ENCODE measurements around the gene CDCP1.

DNA sequence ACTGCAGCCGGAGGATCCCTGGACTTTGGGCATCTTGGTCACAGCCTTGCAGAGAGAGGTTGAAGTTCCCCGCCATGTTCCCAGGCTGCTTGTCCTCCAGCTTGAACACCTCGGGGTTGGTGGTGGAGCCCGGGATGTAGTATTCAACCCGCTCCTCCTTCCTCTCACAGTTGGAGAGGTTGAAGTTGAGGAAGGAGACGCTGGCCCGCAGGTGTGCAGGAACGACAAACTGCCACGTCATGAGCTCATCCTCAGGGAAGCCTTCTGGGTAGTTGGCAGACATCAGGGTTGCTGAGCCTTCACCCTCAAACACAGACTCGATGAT is 35.7 kb downstream of the CDCP1 start:
- TF ChIP-seq, protein P1, sequence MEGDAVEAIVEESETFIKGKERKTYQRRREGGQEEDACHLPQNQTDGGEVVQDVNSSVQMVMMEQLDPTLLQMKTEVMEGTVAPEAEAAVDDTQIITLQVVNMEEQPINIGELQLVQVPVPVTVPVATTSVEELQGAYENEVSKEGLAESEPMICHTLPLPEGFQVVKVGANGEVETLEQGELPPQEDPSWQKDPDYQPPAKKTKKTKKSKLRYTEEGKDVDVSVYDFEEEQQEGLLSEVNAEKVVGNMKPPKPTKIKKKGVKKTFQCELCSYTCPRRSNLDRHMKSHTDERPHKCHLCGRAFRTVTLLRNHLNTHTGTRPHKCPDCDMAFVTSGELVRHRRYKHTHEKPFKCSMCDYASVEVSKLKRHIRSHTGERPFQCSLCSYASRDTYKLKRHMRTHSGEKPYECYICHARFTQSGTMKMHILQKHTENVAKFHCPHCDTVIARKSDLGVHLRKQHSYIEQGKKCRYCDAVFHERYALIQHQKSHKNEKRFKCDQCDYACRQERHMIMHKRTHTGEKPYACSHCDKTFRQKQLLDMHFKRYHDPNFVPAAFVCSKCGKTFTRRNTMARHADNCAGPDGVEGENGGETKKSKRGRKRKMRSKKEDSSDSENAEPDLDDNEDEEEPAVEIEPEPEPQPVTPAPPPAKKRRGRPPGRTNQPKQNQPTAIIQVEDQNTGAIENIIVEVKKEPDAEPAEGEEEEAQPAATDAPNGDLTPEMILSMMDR (conservative IDR thresholded peaks at IDR 0.05), result no peak
- no peak for TF ChIP-seq ZFX (IDR thresholded peaks at IDR 0.05)
